HEK293 (cell line): Measurements from ENCODE around the gene NXN.

Experiments used
- CTCF ChIA-PET: fragments of 350-600 bp; formaldehyde crosslinking; extraction: SDS; loops from one replicate; lab custom pipeline; 2021; ENCODE audit warnings: antibody characterized with exemption; lab: Yijun Ruan, JAX
- POLR2A ChIA-PET: fragments of 300-600 bp; formaldehyde crosslinking; extraction: SDS; loops from one replicate; lab custom pipeline; 2020; ENCODE audit warnings: antibody characterized with exemption, inconsistent platforms; lab: Yijun Ruan, JAX
- H3K27ac ChIP-seq: fragments of 200-500 bp; sonication (Bioruptor generic); 2 replicates; pipeline ENCODE4 v1.5.1; 2014; ENCODE audit warnings: low read depth, low read length, control low read depth, inconsistent platforms; ENCODE audit errors: extremely low read depth
- H3K36me3 ChIP-seq, 2 experiments: fragments of 200-500 bp in 1 of 2; sonication (Bioruptor generic) in 1 of 2; 1 replicate in 1 of 2; 2 replicates in 1 of 2; pipeline ENCODE4 v1.5.1; 2014 to 2017; ENCODE audit warnings: inconsistent platforms in 2 of 2, low read length in 2 of 2; ENCODE audit not compliant: control insufficient read depth in 2 of 2, insufficient read depth in 1 of 2
- H3K4me1 ChIP-seq: fragments of 200-500 bp; sonication (Bioruptor generic); 2 replicates; pipeline ENCODE4 v1.5.1; 2014; ENCODE audit warnings: mild to moderate bottlenecking, low read length, inconsistent platforms; ENCODE audit not compliant: control insufficient read depth, insufficient read depth
- H3K4me3 ChIP-seq: 2 replicates; pipeline ENCODE4 v1.5.1; 2011; ENCODE audit warnings: low read depth, mild to moderate bottlenecking, control low read depth, low read length, moderate library complexity
- H3K9me3 ChIP-seq: fragments of 200-500 bp; sonication (Bioruptor generic); 2 replicates; pipeline ENCODE4 v1.5.1; 2014; ENCODE audit warnings: low read depth, low read length, inconsistent platforms; ENCODE audit not compliant: control insufficient read depth, insufficient read depth
- MEIS1 ChIP-seq: sonication (generic); formaldehyde crosslinking; IDR thresholded peaks from 2 replicates; pipeline ENCODE4 v1.8.1; 2022; ENCODE audit warnings: missing genetic modification reagents, mild to moderate bottlenecking, borderline replicate concordance
- SETDB1 ChIP-seq: IDR thresholded peaks from one replicate; pipeline ENCODE4 v1.6.1; 2017; ENCODE audit warnings: mild to moderate bottlenecking, low read length, moderate library complexity, mixed read lengths; ENCODE audit not compliant: insufficient read length
- ZBTB17 ChIP-seq: fragments of 450-650 bp; formaldehyde crosslinking; IDR thresholded peaks from 2 replicates; pipeline ENCODE4 v1.5.1; 2016; ENCODE audit warnings: missing biosample characterization, missing genetic modification characterization
- ZBTB26 ChIP-seq: fragments of 450-650 bp; formaldehyde crosslinking; optimal IDR thresholded peaks from 2 replicates; pipeline ENCODE3; 2016; ENCODE audit warnings: missing biosample characterization, mild to moderate bottlenecking, missing genetic modification characterization
- ZBTB49 ChIP-seq: fragments of 450-650 bp; formaldehyde crosslinking; IDR thresholded peaks from 2 replicates; pipeline ENCODE4 v1.5.1; 2016; ENCODE audit warnings: missing biosample characterization, missing genetic modification characterization, low read depth
- ZEB2 ChIP-seq: fragments of 450-650 bp; formaldehyde crosslinking; IDR thresholded peaks from 2 replicates; pipeline ENCODE4 v1.5.1; 2016; ENCODE audit warnings: missing biosample characterization, missing genetic modification characterization
- ZFHX2 ChIP-seq: fragments of 450-650 bp; formaldehyde crosslinking; conservative IDR thresholded peaks from 2 replicates; pipeline ENCODE4 v1.5.1; 2016; ENCODE audit warnings: missing biosample characterization, missing genetic modification characterization
- ZNF10 ChIP-seq: fragments of 450-650 bp; formaldehyde crosslinking; IDR thresholded peaks from 2 replicates; pipeline ENCODE4 v1.5.1; 2017; ENCODE audit warnings: missing biosample characterization, missing genetic modification characterization
- ZNF214 ChIP-seq: fragments of 450-650 bp; formaldehyde crosslinking; IDR thresholded peaks from 2 replicates; pipeline ENCODE4 v1.5.1; 2017; ENCODE audit warnings: missing biosample characterization, mild to moderate bottlenecking, missing genetic modification characterization, borderline replicate concordance
- ZNF404 ChIP-seq: fragments of 450-650 bp; formaldehyde crosslinking; IDR thresholded peaks from 2 replicates; pipeline ENCODE4 v1.5.1; 2017; ENCODE audit warnings: missing biosample characterization, missing genetic modification characterization
- TF ChIP-seq, protein P1 (sequence below): fragments of 450-650 bp; formaldehyde crosslinking; IDR thresholded peaks from 2 replicates; pipeline ENCODE4 v1.5.1; 2016; ENCODE audit warnings: missing biosample characterization, missing genetic modification characterization
- TF ChIP-seq, protein P2 (sequence below): fragments of 450-650 bp; formaldehyde crosslinking; IDR thresholded peaks from 2 replicates; pipeline ENCODE4 v1.5.1; 2016; ENCODE audit warnings: missing biosample characterization, missing genetic modification characterization, borderline replicate concordance

Gene NXN

DNA sequence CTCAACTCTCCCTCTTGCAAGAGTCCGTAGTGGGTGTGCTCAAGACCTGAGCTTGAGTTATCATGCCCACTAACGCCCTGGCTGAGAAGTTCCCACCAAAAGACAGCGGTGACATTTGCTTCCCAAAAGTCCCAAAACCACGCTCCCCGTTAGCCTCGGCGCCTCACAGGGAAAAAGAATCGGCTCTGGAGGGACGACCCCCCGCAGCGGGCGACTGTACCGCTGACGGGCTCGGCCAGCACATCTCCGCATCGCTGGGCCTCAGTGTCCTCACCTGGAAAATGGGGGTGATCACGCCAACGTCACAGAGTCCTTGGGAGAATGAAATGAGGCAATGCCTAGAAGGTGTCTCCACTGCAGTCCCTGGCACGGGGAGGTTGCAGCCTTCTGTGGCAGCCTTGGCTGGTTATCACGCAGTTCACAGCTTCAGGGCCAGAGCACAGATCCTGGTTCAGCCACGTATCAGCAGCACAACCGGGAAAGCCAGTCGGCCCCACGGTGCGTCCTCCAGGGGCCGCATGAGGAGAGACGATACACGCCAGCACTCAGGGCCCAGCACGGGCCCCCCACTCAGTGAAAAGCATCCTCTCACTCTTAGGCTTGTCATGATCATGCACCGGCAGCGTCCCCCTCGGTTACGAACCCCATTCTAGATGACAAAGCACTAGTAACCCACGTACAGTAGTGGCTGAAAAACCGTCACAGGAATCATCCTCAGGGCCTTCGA is 32.9 kb downstream of the NXN start:
- POLR2A ChIA-PET: interaction anchor here (2.3 kb wide), 1 partner anchor 18 kb away, joined by 6 read pairs; no protein-coding TSS in a partner anchor
- peaks cover 7% of the 10 kb centered on the region; the same call in 1 of the 2 replicates for H3K4me1 ChIP-seq
- H3K27ac ChIP-seq: no peak overlapping the region
- no peaks in the 10 kb centered on the region for H3K36me3 ChIP-seq
- TF ChIP-seq SETDB1 (no peak), ZNF404 (no peak), ZBTB17 (tag by site-specific recombination) (no peak), ZEB2 (tag by site-specific recombination) (no peak), ZNF214 (tag by site-specific recombination) (no peak), MEIS1 (CRISPR knock-in tag) (no peak), ZFHX2 (tag by site-specific recombination) (no peak), ZBTB49 (tag by site-specific recombination) (no peak)
- TF ChIP-seq, protein P1, sequence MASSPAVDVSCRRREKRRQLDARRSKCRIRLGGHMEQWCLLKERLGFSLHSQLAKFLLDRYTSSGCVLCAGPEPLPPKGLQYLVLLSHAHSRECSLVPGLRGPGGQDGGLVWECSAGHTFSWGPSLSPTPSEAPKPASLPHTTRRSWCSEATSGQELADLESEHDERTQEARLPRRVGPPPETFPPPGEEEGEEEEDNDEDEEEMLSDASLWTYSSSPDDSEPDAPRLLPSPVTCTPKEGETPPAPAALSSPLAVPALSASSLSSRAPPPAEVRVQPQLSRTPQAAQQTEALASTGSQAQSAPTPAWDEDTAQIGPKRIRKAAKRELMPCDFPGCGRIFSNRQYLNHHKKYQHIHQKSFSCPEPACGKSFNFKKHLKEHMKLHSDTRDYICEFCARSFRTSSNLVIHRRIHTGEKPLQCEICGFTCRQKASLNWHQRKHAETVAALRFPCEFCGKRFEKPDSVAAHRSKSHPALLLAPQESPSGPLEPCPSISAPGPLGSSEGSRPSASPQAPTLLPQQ (tag by site-specific recombination): no peak
- H3K4me3 ChIP-seq: no peak overlapping the region
- CTCF ChIA-PET: no interaction called here
- H3K9me3 ChIP-seq: no peaks in the 10 kb centered on the region

- peaks cover 6% of the 10 kb centered on the region; the same call in 1 of the 2 replicates for H3K4me1 ChIP-seq
- no peaks in the 10 kb centered on the region for H3K36me3 ChIP-seq
- TF ChIP-seq ZNF10 (tag by site-specific recombination) (0 out of 2 replicates have a peak, but pooled peaks have one; percentile 11), ZBTB26 (no peak)
- TF ChIP-seq, protein P2, sequence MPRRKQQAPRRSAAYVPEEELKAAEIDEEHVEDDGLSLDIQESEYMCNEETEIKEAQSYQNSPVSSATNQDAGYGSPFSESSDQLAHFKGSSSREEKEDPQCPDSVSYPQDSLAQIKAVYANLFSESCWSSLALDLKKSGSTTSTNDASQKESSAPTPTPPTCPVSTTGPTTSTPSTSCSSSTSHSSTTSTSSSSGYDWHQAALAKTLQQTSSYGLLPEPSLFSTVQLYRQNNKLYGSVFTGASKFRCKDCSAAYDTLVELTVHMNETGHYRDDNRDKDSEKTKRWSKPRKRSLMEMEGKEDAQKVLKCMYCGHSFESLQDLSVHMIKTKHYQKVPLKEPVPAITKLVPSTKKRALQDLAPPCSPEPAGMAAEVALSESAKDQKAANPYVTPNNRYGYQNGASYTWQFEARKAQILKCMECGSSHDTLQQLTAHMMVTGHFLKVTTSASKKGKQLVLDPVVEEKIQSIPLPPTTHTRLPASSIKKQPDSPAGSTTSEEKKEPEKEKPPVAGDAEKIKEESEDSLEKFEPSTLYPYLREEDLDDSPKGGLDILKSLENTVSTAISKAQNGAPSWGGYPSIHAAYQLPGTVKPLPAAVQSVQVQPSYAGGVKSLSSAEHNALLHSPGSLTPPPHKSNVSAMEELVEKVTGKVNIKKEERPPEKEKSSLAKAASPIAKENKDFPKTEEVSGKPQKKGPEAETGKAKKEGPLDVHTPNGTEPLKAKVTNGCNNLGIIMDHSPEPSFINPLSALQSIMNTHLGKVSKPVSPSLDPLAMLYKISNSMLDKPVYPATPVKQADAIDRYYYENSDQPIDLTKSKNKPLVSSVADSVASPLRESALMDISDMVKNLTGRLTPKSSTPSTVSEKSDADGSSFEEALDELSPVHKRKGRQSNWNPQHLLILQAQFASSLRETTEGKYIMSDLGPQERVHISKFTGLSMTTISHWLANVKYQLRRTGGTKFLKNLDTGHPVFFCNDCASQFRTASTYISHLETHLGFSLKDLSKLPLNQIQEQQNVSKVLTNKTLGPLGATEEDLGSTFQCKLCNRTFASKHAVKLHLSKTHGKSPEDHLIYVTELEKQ (tag by site-specific recombination): no peak
- ChIA-PET POLR2A (no interaction called here), CTCF (interaction anchor here (0.7 kb wide), 1 partner anchor 141 kb away, joined by 3 read pairs; no protein-coding TSS in a partner anchor)
- H3K27ac ChIP-seq: no peak overlapping the region
- H3K4me3 ChIP-seq: no peak overlapping the region
- H3K9me3 ChIP-seq: no peaks in the 10 kb centered on the region
Measured at GRCh38 chr17:945672-946071, 33.9 kb downstream of the NXN start.
